ENCODE measurements around the gene LCN6. TPM values are rescaled to one million over a fixed set of nuclear protein-coding genes. Genes with fewer than 3 reads are reported as not detected.
"Not testable (repeated sequence)": the region's sequence is repeated elsewhere in the genome, so short reads cannot be mapped to it uniquely, and the experiment has no call there.

The LCN6 gene
- total RNA-seq, 1 donor = not detected

- Histone ChIP-seq H3K4me1 (ENCODE audit: insufficient read depth, low read length) (peaks cover 18% of the 10 kb centered on the region), H3K27me3 (ENCODE audit: insufficient read depth, low read length) (no peaks in the 10 kb centered on the region), H3K9me3 (ENCODE audit: low read depth, low read length) (no peaks in the 10 kb centered on the region), H3K4me3 (ENCODE audit: low read length) (no peak overlapping the region)
These were observed 27.4 kb downstream of the LCN6 start for GRCh38 chr9:136720898-136721338.

- H3K4me3 ChIP-seq (ENCODE audit: low read length) = no peak overlapping the region
- no peaks in the 10 kb centered on the region for H3K27me3 ChIP-seq (ENCODE audit: insufficient read depth, low read length)
- H3K9me3 ChIP-seq (ENCODE audit: low read depth, low read length) = no peaks in the 10 kb centered on the region
- H3K4me1 ChIP-seq (ENCODE audit: insufficient read depth, low read length) = peaks cover 13% of the 10 kb centered on the region
These were observed 28.0 kb downstream of the LCN6 start for GRCh38 chr9:136720251-136720897.

GRCh38 chr9:136719195-136719880, 29.0 kb downstream of the LCN6 start:
- no peak overlapping the region for H3K4me3 ChIP-seq (ENCODE audit: low read length)
- H3K9me3 ChIP-seq (ENCODE audit: low read depth, low read length) = no peaks in the 10 kb centered on the region
- H3K4me1 ChIP-seq (ENCODE audit: insufficient read depth, low read length) = peaks cover 8% of the 10 kb centered on the region
- H3K27me3 ChIP-seq (ENCODE audit: insufficient read depth, low read length) = no peaks in the 10 kb centered on the region

GRCh38 chr9:136718345-136719194, 29.8 kb downstream of the LCN6 start:
- H3K27me3 ChIP-seq (ENCODE audit: insufficient read depth, low read length) = peaks cover 5% of the 10 kb centered on the region
- no peak overlapping the region for H3K4me3 ChIP-seq (ENCODE audit: low read length)
- no peaks in the 10 kb centered on the region for H3K9me3 ChIP-seq (ENCODE audit: low read depth, low read length)
- peaks cover 14% of the 10 kb centered on the region for H3K4me1 ChIP-seq (ENCODE audit: insufficient read depth, low read length)

- Histone ChIP-seq H3K9me3 (ENCODE audit: low read depth, low read length) (no peaks in the 10 kb centered on the region), H3K4me3 (ENCODE audit: low read length) (no peak overlapping the region), H3K4me1 (ENCODE audit: insufficient read depth, low read length) (peaks cover 14% of the 10 kb centered on the region), H3K27me3 (ENCODE audit: insufficient read depth, low read length) (peaks cover 13% of the 10 kb centered on the region)
These were observed 30.9 kb downstream of the LCN6 start for GRCh38 chr9:136717399-136717798.

GRCh38 chr9:136714893-136715274, 33.4 kb downstream of the LCN6 start:
- no peaks in the 10 kb centered on the region for H3K9me3 ChIP-seq (ENCODE audit: low read depth, low read length)
- H3K4me1 ChIP-seq (ENCODE audit: insufficient read depth, low read length) = peaks cover 20% of the 10 kb centered on the region
- H3K4me3 ChIP-seq (ENCODE audit: low read length) = no peak overlapping the region
- H3K27me3 ChIP-seq (ENCODE audit: insufficient read depth, low read length) = peaks cover 26% of the 10 kb centered on the region

- Histone ChIP-seq H3K4me1 (ENCODE audit: insufficient read depth, low read length) (peaks cover 18% of the 10 kb centered on the region), H3K27me3 (ENCODE audit: insufficient read depth, low read length) (peaks cover 26% of the 10 kb centered on the region), H3K4me3 (ENCODE audit: low read length) (no peak overlapping the region), H3K9me3 (ENCODE audit: low read depth, low read length) (no peaks in the 10 kb centered on the region)
These were observed 34.0 kb downstream of the LCN6 start for GRCh38 chr9:136714096-136714892.

GRCh38 chr9:136713550-136713949, 34.8 kb downstream of the LCN6 start:
- peaks cover 16% of the 10 kb centered on the region for H3K4me1 ChIP-seq (ENCODE audit: insufficient read depth, low read length)
- no peaks in the 10 kb centered on the region for H3K9me3 ChIP-seq (ENCODE audit: low read depth, low read length)
- peaks cover 26% of the 10 kb centered on the region for H3K27me3 ChIP-seq (ENCODE audit: insufficient read depth, low read length)
- no peak overlapping the region for H3K4me3 ChIP-seq (ENCODE audit: low read length)

- peaks cover 16% of the 10 kb centered on the region for H3K4me1 ChIP-seq (ENCODE audit: insufficient read depth, low read length)
- H3K4me3 ChIP-seq (ENCODE audit: low read length) = no peak overlapping the region
- no peaks in the 10 kb centered on the region for H3K9me3 ChIP-seq (ENCODE audit: low read depth, low read length)
- peaks cover 26% of the 10 kb centered on the region for H3K27me3 ChIP-seq (ENCODE audit: insufficient read depth, low read length)
These were observed 35.4 kb downstream of the LCN6 start for GRCh38 chr9:136712690-136713544.

GRCh38 chr9:136711751-136712689, 36.3 kb downstream of the LCN6 start, which contains the start of gene DIPK1B:
Gene DIPK1B, plus strand, starts transcription at chr9:136712572. Its CDS starts 94 bp downstream, at chr9:136712666.
- H3K4me1 ChIP-seq (ENCODE audit: insufficient read depth, low read length) = peaks cover 16% of the 10 kb centered on the region
- H3K9me3 ChIP-seq (ENCODE audit: low read depth, low read length) = no peaks in the 10 kb centered on the region
- peaks cover 26% of the 10 kb centered on the region for H3K27me3 ChIP-seq (ENCODE audit: insufficient read depth, low read length)
- no peak within 1 kb of the TSS for H3K4me3 ChIP-seq (ENCODE audit: low read length)

GRCh38 chr9:136711219-136711648, 37.1 kb downstream of the LCN6 start:
- H3K9me3 ChIP-seq (ENCODE audit: low read depth, low read length); H3K4me3 ChIP-seq (ENCODE audit: low read length): not testable (repeated sequence)
- H3K27me3 ChIP-seq (ENCODE audit: insufficient read depth, low read length) = peaks cover 26% of the 10 kb centered on the region
- peaks cover 16% of the 10 kb centered on the region for H3K4me1 ChIP-seq (ENCODE audit: insufficient read depth, low read length)

GRCh38 chr9:136710543-136710942, 37.8 kb downstream of the LCN6 start:
- Histone ChIP-seq H3K9me3 (ENCODE audit: low read depth, low read length) (no peaks in the 10 kb centered on the region), H3K4me3 (ENCODE audit: low read length) (no peak overlapping the region), H3K27me3 (ENCODE audit: insufficient read depth, low read length) (peaks cover 26% of the 10 kb centered on the region), H3K4me1 (ENCODE audit: insufficient read depth, low read length) (peaks cover 19% of the 10 kb centered on the region)

Data from mononuclear cell (primary cell).